ENCODE results near the gene NOS1AP. TPM values are rescaled to one million over a fixed set of nuclear protein-coding genes. Genes with fewer than 3 reads are reported as not detected.

Gene NOS1AP
- total RNA-seq, 4 donors from 2014 or later = 0.99 to 9.0 (median 4.0) TPM

DNA sequence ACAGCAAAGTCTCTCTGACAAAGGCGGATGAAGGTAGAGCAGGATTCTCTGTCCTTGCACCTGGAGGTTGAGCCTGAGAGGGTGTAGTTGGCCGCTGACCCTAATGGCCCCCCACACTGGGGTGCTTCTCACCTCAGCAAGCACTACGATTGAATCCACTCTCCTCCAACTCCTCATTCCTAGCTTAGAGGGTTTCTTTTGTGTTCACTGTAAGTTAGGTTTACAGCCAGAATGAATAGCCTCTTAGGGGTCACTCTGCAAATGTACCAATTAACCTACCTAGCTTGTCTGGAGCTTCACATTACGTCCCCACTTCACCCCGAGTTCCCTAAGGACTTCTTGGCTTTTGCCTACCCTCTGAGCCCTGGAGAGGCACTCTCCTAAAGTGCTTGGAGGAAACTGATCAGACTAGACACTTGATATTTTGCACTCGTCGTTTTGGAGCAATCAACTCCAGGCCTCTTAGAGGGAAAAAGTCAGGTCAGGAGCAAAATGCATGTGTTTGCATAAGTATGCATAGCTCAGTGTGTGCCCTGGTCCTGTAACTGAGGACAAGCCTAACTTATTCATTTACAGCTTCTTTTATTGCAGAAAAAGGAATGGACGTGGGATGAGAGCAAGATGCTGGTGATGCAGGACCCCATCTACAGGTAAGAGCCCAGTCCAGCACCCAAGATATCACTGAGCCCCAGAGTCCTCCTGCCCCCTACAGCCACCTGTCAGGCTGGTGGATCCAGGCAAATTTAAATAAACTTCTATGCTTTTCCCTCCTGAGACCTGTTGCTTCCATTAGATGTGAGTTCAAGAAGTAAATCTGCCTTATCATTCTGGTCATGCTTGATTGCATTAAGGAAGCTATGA lies 230.8 kb downstream of the NOS1AP start:
- Histone ChIP-seq H3K9me3 (peaks cover 0 to 4% (median 0%) of the 10 kb centered on the region in 4 donors), H3K4me3 (no peak overlapping the region), H3K4me1 (no peaks in the 10 kb centered on the region), H3K27ac (replicated peaks in 1 of 4) (no peak overlapping the region), H3K36me3 (no peaks in the 10 kb centered on the region), H3K27me3 (no peaks in the 10 kb centered on the region)
- intact Hi-C loops (cut with DNase I) = no loop called here
- no peak for DNase-seq (ENCODE audit: extremely low spot score)
- no peak for TF ChIP-seq POLR2A (IDR thresholded peaks at IDR 0.05; ENCODE audit: low read depth)
- TF ChIP-seq, protein P1, sequence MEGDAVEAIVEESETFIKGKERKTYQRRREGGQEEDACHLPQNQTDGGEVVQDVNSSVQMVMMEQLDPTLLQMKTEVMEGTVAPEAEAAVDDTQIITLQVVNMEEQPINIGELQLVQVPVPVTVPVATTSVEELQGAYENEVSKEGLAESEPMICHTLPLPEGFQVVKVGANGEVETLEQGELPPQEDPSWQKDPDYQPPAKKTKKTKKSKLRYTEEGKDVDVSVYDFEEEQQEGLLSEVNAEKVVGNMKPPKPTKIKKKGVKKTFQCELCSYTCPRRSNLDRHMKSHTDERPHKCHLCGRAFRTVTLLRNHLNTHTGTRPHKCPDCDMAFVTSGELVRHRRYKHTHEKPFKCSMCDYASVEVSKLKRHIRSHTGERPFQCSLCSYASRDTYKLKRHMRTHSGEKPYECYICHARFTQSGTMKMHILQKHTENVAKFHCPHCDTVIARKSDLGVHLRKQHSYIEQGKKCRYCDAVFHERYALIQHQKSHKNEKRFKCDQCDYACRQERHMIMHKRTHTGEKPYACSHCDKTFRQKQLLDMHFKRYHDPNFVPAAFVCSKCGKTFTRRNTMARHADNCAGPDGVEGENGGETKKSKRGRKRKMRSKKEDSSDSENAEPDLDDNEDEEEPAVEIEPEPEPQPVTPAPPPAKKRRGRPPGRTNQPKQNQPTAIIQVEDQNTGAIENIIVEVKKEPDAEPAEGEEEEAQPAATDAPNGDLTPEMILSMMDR (IDR thresholded peaks at IDR 0.05) = no peak
- no peak for TF ChIP-seq POLR2AphosphoS5 (IDR thresholded peaks at IDR 0.05)
- TF ChIP-seq EP300 (IDR thresholded peaks at IDR 0.05) = no peak
- 86% methylated on average over 8 of the region's 8 CpGs for WGBS

DNA sequence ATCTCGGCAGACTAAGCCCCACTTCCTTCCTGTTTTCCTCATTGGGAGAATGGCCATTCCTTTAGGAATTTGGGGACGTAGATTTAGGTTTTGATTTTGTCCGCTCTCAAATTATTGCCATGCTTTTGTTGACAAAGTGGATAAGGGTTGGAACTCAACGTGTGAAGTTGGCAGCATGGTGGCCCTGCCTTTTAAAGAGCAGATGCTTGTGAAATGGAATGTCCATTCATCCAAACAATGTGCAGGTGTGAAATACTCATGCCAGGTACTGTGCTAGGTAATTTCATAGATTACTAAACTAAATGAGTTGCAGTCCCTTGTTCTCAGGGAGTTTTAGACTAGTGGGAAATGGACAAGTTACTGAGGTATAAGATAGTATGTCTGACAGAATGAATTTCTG lies 232.2 kb downstream of the NOS1AP start:
- DNase-seq (ENCODE audit: extremely low spot score) = no peak
- intact Hi-C loops (cut with DNase I) = no loop called here
- no peak for TF ChIP-seq POLR2AphosphoS5 (IDR thresholded peaks at IDR 0.05)
- TF ChIP-seq EP300 (IDR thresholded peaks at IDR 0.05) = no peak
- TF ChIP-seq, protein P1 (IDR thresholded peaks at IDR 0.05) = no peak
- TF ChIP-seq POLR2A (IDR thresholded peaks at IDR 0.05; ENCODE audit: low read depth) = no peak
- no peak overlapping the region for H3K4me3 ChIP-seq
- H3K4me1 ChIP-seq = no peaks in the 10 kb centered on the region
- no peak overlapping the region for H3K27ac ChIP-seq (replicated peaks in 1 of 4)
- H3K27me3 ChIP-seq = no peaks in the 10 kb centered on the region
- WGBS = 95% methylated on average over 4 of the region's 4 CpGs
- peaks cover 0 to 6% (median 0%) of the 10 kb centered on the region in 4 donors for H3K9me3 ChIP-seq
- H3K36me3 ChIP-seq = no peaks in the 10 kb centered on the region

DNA sequence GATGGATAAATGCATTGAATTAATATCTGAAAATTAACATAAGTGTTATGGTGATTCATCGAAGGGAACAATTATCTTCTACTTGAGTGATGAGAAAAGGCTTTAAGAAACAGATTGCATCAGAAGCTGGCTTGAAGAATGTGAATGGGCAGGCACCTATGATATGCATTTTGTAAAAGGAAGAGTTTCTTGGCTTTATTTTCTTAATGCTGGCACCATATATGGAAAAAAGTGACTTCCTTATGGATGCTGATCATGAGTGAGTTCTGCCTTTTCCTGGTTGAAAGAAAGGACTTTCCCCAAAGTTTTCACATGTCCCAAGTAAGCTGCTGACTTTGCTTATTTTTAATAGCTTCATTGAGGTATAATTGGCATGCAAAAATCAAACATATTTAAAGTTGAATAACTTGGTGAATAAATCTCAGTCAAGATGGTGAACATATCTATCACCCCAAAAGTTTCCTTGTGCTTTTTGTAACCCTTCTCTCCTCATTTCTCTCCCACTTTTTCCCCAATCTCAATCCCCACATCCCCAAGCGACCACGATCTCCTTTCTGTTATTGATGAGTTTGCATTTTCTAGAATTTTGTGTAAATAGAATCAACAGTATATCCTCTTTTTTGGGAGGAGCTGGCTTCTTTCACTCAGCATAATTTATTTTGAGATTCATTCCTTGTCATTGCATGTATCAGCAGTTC lies 233.0 kb downstream of the NOS1AP start:
- no peaks in the 10 kb centered on the region for H3K4me1 ChIP-seq
- WGBS = 91% methylated on average over 3 of the region's 3 CpGs
- no peak for DNase-seq (ENCODE audit: extremely low spot score)
- intact Hi-C loops (cut with DNase I) = no loop called here
- no peaks in the 10 kb centered on the region for H3K27me3 ChIP-seq
- no peak overlapping the region for H3K4me3 ChIP-seq
- H3K27ac ChIP-seq (replicated peaks in 1 of 4) = no peak overlapping the region
- H3K36me3 ChIP-seq = no peaks in the 10 kb centered on the region
- TF ChIP-seq POLR2AphosphoS5 (IDR thresholded peaks at IDR 0.05) = no peak
- no peak for TF ChIP-seq POLR2A (IDR thresholded peaks at IDR 0.05; ENCODE audit: low read depth)
- TF ChIP-seq, protein P1 (IDR thresholded peaks at IDR 0.05) = no peak
- no peak for TF ChIP-seq EP300 (IDR thresholded peaks at IDR 0.05)
- H3K9me3 ChIP-seq = peaks cover 0 to 11% (median 2%) of the 10 kb centered on the region in 4 donors

DNA sequence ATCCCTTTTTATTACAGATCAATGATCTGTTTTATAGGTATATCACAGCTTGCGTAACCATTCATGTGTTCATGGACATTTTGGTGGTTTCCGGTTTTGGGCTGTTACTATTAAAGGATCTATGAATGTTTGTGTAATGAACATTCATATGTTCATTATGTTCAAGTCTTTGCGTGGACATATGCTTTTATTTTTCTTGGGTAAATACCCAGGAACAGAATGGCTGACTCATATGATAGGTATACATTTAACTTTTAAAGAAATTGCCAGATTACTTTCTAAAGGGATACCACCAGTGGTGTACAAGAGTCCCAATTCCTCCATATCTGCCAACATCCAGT lies 233.5 kb downstream of the NOS1AP start:
- Histone ChIP-seq H3K27ac (replicated peaks in 1 of 4) (no peak overlapping the region), H3K27me3 (no peaks in the 10 kb centered on the region), H3K4me3 (no peak overlapping the region), H3K9me3 (peaks cover 0 to 15% (median 7%) of the 10 kb centered on the region in 4 donors), H3K36me3 (no peaks in the 10 kb centered on the region), H3K4me1 (no peaks in the 10 kb centered on the region)
- WGBS = 99% methylated on average over 3 of the region's 3 CpGs
- intact Hi-C loops (cut with DNase I) = no loop called here
- TF ChIP-seq POLR2AphosphoS5 (IDR thresholded peaks at IDR 0.05) (no peak), POLR2A (IDR thresholded peaks at IDR 0.05; ENCODE audit: low read depth) (no peak), EP300 (IDR thresholded peaks at IDR 0.05) (no peak)
- TF ChIP-seq, protein P1 (IDR thresholded peaks at IDR 0.05) = no peak
- no peak for DNase-seq (ENCODE audit: extremely low spot score)

Data from esophagus muscularis mucosa (tissue), 4 donors.